ENCODE data around the gene NPM1. TPM values are rescaled to one million over a fixed set of nuclear protein-coding genes. Genes with fewer than 3 reads are reported as not detected.

The NPM1 gene
- total and polyA plus RNA-seq, 2 of the 13 experiments (the other 11 are each of a cell fraction or from before 2014, with no cell fraction given), result 2,047 to 3,353 TPM

DNA sequence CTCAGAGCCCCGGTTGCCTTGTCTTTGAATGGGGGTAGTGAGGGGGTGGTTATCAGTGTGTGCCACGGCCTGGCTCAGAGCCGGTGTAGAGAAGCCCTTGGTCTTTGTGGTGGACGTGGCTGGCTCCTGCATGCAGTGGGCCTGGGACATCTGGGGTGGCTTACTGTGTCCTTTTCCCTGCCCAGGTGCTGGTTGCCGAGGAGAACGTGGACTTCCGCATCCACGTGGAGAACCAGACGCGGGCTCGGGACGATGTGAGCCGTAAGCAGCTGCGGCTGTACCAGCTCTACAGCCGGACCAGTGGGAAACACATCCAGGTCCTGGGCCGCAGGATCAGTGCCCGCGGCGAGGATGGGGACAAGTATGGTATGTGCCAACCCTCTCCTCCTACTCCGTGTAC lies 48.3 kb downstream of the NPM1 start (continued):
- TF ChIP-seq, protein P1, sequence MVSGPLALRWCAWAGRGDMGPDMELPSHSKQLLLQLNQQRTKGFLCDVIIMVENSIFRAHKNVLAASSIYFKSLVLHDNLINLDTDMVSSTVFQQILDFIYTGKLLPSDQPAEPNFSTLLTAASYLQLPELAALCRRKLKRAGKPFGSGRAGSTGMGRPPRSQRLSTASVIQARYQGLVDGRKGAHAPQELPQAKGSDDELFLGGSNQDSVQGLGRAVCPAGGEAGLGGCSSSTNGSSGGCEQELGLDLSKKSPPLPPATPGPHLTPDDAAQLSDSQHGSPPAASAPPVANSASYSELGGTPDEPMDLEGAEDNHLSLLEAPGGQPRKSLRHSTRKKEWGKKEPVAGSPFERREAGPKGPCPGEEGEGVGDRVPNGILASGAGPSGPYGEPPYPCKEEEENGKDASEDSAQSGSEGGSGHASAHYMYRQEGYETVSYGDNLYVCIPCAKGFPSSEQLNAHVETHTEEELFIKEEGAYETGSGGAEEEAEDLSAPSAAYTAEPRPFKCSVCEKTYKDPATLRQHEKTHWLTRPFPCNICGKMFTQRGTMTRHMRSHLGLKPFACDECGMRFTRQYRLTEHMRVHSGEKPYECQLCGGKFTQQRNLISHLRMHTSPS (CRISPR knock-in tag; IDR thresholded peaks at IDR 0.05; ENCODE audit: low read depth), result no peak

DNA sequence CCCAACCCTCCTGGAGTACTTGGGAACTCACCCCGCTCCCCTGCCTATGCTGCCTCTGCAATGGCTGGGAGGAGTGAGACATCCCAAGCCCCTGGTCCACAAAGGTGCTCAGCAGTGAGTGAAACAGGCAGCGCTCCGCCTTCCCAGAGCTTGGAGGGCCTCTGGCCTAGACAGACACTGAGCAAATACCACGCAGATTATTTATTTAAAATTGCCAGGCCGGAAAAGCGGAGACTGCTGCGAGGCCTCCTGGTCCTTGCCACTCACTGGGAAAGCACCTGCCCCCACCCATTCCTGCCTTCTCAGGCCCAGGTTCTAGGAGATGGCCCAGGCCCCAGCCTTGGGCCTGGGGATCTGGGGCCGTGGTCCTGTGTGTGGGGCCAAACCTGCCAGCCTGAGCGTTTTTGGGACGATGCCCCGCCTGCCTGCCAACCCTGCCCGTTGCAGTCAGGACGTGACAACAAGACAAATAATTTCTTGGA lies 49.2 kb downstream of the NPM1 start:
- Histone ChIP-seq H3K4me1 (ENCODE audit: insufficient read depth, low read length) (peaks cover 27% of the 10 kb centered on the region), H3K27ac (ENCODE audit: extremely low read length, insufficient read depth, low read length) (no peak overlapping the region), H3K9ac (ENCODE audit: insufficient read depth, low read depth, low read length) (no peak overlapping the region), H3K9me3 (ENCODE audit: low read length) (no peaks in the 10 kb centered on the region), H3K4me3 (replicated peaks in 1 of 3; ENCODE audit: insufficient read depth in 1 of 3, low read depth in 2 of 3, low read length in 3 of 3) (peak overlapping the region in 1 of 3 experiments; percentile 44; a peak in 1 of 6 replicates), H3K79me2 (ENCODE audit: insufficient read depth, low read length) (no peaks in the 10 kb centered on the region), H3K27me3 (ENCODE audit: control insufficient read depth in 1 of 2, insufficient read depth in 2 of 2, low read length in 2 of 2) (peaks cover 0 to 12% of the 10 kb centered on the region in 2 experiments; a peak in 1 of 5 replicates), H3K36me3 (replicated peaks in 1 of 2; ENCODE audit: control insufficient read depth in 1 of 2, insufficient read depth in 2 of 2, low read length in 2 of 2) (no peaks in the 10 kb centered on the region), H4K20me1 (ENCODE audit: insufficient read depth, low read length) (no peaks in the 10 kb centered on the region), H2AFZ (ENCODE audit: low read length) (no peak overlapping the region), H3K4me2 (ENCODE audit: low read depth, low read length) (peak overlapping the region; percentile 57; the same call in 1 of the 2 replicates)
- POLR2A ChIA-PET, result no interaction called here
- CTCF ChIA-PET (ENCODE audit: low intra/inter-chr PET ratio, low total read pairs), result no interaction called here
- ATAC-seq, result peak; percentile 55
- in situ Hi-C loops (cut with HindIII; ENCODE audit: extremely low pct_ligation_motif_present, low pct_unique_long_range_greater_than_20kb) (no loop called here), intact Hi-C loops (cut with micrococcal nuclease; ENCODE audit: unreplicated experiment) (no loop called here)
- no peak for FAIRE-seq
- DNase-seq (ENCODE audit: low spot score), result no peak
- TF ChIP-seq, protein P2, sequence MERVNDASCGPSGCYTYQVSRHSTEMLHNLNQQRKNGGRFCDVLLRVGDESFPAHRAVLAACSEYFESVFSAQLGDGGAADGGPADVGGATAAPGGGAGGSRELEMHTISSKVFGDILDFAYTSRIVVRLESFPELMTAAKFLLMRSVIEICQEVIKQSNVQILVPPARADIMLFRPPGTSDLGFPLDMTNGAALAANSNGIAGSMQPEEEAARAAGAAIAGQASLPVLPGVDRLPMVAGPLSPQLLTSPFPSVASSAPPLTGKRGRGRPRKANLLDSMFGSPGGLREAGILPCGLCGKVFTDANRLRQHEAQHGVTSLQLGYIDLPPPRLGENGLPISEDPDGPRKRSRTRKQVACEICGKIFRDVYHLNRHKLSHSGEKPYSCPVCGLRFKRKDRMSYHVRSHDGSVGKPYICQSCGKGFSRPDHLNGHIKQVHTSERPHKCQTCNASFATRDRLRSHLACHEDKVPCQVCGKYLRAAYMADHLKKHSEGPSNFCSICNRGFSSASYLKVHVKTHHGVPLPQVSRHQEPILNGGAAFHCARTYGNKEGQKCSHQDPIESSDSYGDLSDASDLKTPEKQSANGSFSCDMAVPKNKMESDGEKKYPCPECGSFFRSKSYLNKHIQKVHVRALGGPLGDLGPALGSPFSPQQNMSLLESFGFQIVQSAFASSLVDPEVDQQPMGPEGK (CRISPR knock-in tag; IDR thresholded peaks at IDR 0.05), result 0 out of 2 replicates have a peak, but pooled peaks have one; percentile 2
- TF ChIP-seq ZFX (CRISPR knock-in tag; IDR thresholded peaks at IDR 0.05; ENCODE audit: low read depth), result 0 out of 2 replicates have a peak, but pooled peaks have one; percentile 41
- no peak for TF ChIP-seq ZSCAN30 (CRISPR knock-in tag; IDR thresholded peaks at IDR 0.05)
- WGBS (ENCODE audit: low lambda C conversion rate), result 13% methylated on average over 3 of the region's 13 CpGs
- no TSS peak for BruUV-seq (replicated peaks)

All from HepG2 (cell line).